Activated T-cell treated with anti-CD3 and anti-CD28 coated beads for 1 hour (primary cell): ENCODE measurements around the gene GRAMD2B.
"Not testable (repeated sequence)": the region's sequence is repeated elsewhere in the genome, so short reads cannot be mapped to it uniquely, and the experiment has no call there.

Source experiments
- DNase-seq: peaks from one replicate; pipeline ENCODE4 v3.0.0-alpha.2; 2020; ENCODE audit warnings: low read depth

The GRAMD2B gene, protein sequence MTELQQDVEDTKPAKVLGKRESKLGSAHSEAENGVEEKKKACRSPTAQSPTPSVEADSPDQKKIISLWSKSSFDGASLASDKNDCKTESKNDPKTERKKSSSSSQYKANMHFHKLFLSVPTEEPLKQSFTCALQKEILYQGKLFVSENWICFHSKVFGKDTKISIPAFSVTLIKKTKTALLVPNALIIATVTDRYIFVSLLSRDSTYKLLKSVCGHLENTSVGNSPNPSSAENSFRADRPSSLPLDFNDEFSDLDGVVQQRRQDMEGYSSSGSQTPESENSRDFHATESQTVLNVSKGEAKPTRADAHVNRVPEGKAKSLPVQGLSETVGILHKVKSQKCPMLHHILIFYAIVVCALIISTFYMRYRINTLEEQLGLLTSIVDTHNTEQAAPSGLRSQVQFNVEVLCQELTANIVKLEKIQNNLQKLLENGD

DNA sequence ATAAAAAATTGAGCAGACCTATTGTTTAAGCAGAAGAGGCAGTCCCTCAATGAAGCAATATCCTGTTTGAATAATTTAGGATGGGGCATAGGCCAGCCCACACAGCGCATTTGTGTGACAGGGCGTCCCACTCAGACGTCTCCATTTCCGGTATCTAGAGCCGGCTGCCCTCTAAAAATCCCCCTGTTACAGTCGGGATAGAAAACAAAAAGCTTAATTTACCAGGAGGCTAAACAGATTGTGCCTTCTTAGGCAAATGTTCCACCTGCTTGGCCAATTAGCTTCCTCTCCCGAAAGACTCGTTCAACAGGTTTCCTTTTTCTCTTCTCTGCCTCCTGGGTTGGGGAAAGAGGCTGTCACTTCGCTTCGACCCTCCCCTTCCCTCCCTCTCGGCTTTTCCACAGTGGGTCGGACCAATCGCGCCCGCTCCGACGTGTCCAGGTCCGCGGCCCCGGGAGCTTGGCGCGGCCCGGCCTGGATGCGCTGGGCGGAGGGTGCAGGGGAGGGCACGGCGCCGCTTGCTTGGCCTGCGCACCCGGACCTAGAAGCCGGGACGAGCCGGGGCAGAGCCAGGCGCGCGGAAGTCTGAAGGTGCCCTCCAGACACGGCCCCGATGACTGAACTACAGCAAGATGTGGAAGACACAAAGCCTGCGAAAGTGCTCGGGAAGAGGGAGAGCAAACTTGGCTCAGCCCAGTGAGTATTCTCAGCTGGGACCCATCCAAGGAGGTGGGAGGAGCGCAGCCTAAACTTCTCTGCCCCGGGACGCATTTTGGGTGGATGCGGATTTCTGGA, at the start of gene GRAMD2B:
Gene GRAMD2B (plus strand): TSS at position 416 of the 795 bp plus-strand sequence. CDS start 198 bp downstream, at position 614.
- peak; percentile 38 for DNase-seq

DNA sequence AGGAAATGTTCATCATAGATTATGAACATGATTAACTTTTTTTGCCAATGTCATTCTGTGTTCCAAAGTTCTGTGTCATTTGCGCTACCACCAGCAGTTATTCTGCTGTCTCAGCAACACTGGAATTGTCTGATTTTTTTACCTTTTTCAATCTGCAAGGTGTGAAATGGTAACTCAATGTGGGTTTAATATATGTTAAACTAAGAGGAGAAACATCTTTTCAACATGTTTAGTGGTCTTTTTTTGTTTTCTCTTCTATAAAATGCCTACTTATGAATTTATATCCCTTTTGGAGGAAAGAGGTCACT, 49.1 kb upstream of the GRAMD2B start:
- DNase-seq, result no peak

DNA sequence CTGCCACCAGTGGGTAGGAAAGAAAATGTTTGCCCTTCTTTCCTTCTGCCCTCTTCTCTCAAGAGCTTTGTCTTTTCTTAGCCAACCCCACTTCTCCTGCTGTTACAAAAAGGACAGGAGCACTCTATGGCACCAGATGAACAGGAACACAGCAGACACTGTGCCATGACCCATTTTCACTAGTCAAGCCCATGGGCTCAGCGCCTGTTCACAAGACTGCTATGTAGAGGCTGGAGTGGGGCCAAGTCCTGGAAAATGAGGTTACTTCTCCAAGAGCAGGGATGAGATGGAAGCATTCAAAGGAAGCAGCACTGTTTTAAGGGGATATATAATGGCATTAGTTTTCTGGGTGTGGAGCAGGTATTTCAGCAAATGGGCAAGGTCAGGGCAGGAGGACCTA, 46.8 kb upstream of the GRAMD2B start:
- no peak for DNase-seq

DNA sequence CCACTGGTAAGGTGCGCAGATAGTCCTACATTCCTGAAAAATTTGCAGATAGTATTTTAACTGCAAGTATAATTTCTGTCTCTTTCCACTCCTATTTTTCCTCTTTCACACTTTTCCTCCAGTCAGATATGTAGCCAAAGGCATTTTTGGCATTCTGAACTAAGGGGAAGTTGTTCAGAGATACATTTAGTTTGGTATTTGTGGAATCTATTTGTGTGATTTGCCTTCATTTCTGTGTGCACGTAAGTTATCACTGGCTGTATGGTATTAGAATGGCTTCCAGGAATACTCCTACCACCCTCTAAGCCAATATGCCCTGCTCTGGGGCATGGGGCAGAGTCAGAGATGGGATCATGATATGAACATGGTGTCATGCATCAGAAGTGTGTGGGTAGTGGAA, 45.8 kb upstream of the GRAMD2B start:
- no peak for DNase-seq

DNA sequence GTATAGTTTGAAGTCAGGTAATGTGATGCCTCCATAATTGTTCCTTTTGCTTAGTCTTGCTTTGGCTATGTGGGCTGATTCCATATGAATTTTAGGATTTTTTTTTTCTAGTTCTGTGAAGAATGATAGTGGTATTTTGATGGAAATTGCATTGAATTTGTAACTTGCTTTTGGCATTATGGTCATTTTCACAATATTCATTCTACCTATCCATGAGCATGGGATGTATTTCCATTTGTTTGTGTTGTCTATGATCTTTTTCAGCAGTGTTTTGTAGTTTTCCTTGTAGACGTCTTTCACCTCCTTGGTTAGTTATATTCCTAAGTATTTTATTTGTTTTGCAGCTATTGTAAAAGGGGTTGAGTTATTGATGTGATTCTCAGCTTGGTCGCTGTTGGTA, 42.9 kb upstream of the GRAMD2B start:
- DNase-seq, result not testable (repeated sequence)

DNA sequence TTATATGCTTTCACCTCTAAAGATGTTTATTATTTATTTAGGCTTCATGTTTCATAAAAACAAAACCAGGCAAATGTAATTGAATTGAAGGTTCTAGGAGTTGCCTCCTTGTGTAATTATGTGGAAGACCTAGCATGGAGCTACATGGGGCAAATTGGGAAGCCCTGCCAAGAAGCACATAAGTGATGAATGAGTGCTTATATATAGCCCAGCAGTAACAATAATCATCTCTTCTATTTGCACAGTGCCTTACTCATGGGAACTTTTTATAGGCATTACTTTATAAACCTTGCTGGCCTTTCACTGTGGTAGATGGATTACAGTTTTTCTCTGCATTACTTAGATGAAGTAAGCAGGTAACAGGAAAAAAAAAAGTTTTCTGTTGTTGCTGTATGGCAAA, 40.0 kb upstream of the GRAMD2B start:
- no peak for DNase-seq

DNA sequence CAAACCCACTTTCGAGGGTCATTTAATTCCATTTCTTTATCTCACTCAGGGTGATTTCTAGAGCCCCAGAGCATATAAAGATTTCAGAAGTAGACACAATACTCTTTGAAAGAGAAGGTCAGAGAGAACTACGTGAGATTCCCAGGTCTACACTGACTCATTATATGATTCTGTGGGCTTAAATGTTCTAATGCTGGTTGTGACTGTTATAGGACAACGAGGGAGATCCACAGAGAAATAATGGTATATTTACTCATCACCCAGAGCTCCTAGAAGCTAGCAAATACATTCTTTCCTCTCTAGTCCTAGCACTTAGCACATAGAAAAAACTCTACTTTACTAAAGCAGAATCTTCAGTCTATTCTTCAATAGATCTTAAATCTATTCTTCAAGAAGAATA, 39.4 kb upstream of the GRAMD2B start:
- no peak for DNase-seq

DNA sequence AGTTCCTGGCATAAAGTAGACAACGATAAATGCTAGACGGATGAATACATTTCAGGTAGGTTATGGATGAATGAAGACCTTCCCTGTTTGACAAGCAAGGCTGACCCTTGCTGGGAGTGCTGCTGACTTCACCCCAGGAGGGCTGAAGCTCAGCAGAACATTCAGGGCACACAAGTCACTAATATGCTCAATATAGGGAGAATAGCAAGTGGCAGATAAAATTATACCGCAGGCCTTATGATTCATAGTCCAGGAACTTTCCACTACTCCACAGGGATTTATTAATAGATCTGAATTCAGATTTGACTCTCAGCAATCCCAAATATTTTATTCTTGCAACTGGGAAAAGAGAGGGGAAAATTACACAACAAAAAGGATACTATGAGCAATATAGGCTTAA, 38.2 kb upstream of the GRAMD2B start:
- DNase-seq, result no peak

DNA sequence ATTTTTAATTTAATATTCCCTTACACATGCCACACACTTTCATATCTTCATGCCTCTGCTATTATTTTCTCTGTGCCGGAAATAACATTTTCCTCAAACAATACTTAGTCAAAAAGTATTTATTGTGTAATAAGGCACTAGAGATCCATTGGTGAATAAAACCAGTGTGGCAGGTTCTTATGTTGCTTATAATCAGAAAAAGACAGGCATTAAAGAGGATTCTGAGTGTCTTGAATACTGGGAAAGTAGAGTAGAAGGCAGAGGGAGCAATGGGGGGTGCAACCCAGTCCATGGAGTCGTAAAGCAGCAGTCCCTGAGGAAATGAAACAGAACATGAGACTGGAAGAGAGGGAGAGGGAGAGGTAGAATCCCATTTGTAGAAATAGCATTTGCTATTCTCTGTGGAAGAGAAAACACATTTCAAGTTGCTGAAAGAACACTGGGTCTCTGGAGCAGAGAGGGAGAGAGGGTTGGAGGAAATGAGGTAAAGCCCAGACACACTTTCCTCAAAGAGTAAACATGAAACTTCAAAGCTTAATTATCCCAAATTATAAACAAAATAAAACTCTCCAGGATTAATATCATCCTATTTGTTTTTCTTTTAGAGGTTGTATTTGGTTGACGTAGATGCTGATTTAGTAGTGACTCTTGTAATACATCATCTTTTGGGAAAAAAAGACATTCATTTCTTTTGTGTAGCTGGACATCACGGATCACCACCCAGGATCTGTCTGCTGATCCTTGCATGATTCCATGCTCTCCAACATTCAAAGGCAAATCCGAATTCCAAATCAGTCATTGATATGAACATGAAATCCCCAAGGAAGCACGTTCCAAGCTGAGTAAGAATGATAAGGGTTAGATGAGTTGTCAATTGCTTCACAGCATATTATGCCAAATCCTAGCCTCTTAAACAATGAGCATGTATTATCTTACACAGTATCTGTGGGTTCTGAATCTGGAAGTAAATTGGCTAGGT, 37.4 kb upstream of the GRAMD2B start:
- no peak for DNase-seq

DNA sequence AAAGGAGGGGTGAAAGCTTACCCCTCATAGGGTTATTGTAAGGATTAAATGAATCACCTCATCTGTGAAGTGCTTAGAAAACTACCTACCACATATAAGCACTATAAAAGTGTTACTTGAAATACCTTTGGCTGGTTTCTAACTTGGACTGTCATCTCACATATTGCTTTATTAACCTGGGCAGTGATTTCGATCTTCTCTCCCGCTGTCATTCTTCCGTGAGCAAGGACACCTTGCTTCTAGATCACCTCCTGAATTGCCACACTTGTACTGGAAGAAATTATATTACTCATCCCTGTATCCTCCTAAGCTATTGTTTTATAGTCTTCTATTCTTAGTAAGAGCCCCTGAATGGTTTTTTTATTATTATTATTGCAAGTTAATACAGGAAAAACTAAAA, 34.0 kb upstream of the GRAMD2B start:
- no peak for DNase-seq

DNA sequence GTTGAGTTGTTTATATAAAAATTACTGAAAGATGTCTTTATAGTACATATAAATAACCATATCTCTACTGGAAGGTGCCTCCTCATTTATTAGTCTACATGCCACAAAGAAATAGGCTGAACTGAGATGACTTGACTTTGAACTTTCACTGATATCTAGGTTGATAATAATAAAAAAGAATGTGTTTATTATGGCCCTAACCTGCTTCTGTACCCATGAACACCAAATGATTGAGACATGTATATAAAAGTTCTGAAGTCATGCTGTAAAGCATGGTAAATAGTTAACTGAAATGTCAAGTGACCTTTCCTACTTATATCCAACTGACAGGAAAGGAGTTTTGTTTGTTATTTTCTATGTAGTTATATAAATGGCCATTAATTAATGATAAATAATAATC, 33.2 kb upstream of the GRAMD2B start:
- no peak for DNase-seq

DNA sequence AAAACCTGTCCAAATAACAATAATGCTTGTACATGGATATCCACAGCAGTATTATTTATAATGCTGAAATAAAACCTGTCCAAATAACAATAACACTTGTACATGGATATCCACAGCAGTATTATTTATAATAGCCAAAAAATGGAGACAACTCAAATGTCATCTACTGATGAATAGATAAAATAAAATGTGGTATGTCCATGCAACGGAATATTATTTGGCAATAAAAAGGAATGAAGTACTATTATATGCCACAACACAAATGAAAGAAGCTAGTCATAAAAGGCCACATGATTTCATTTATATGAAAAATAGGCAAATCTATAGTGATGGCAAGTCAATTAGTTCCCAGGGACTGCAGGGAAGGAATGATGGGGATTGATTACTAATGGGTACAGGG, 31.8 kb upstream of the GRAMD2B start:
- no peak for DNase-seq

DNA sequence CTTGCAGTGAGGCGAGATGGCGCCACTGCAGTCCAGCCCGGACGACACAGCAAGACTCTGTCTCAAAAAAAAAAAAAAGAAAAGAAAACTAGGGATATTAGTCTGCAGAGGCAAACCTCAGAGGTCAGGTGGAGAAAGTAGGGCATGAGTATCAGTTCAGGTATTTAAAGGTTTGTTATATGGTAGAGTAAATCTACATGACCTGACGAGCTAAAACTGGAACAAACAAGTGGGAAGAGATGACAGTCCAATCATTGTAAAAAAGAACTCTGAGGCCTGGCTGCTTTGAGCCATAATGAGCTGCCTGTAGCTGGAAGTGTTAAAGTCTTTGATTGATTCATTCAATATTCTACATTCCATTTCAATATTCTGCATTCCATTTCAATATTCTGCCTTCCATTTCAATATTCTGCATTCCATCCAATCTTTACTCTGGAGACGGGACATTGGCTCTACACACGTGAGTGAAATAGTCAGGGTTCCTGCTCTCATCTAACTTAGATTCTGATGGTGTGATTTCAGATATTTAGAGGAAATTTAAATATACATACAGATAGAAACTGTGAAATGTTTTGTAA, 28.9 kb upstream of the GRAMD2B start:
- DNase-seq, result no peak

DNA sequence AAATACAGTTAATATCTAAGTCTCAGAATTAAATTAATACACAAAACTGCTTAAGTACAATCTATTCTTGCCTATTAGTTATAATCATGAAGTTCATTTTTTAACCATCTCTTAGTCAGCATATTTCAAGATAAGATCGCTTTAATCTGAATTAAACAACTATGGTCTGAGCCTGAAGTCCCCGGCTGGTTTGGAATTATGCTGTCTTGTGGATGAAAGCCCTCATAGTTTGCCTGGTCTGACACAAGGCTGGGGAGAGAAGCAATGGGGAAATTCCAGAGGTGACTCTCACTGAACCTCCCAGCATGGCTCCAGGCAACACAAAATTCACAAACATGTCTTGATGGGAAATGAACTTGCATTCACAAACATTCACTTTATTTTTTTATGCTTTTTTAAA, 28.0 kb upstream of the GRAMD2B start:
- no peak for DNase-seq

DNA sequence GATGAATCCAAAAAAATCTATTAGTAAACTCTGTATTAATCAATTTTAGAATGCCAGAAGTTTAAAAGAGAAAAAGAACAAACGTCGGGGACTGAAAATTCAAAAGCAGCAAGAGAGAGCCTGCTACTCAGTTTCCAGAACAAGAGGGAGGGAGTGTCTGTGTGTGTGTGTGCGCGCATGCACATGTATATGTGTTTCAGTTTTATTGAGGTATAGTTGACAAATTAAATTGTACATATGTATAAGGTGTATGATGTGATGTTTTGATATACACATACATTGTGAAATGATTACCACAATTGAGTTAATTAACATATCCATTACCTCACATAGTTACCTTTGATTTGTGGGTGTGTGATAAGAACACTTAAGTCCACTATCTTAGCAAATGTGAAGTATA, 27.6 kb upstream of the GRAMD2B start:
- no peak for DNase-seq

DNA sequence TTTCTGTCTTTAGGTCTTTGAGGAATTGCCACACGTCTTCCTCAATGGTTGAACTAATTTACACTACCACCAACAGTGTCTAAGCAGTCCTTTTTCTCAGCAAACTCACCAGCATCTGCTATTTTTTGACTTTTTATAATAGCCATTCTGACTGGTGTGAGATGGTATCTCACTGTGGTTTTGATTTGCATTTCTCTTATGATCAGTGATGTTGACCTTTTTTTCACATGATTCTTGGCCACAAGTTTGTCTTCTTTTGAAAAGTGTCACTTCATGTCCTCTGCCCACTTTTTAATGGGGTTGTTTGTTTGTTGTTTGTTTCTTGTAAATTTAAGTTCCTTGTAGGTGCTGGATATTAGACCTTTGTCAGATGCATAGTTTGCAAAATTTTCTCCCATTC, 26.5 kb upstream of the GRAMD2B start:
- not testable (repeated sequence) for DNase-seq

DNA sequence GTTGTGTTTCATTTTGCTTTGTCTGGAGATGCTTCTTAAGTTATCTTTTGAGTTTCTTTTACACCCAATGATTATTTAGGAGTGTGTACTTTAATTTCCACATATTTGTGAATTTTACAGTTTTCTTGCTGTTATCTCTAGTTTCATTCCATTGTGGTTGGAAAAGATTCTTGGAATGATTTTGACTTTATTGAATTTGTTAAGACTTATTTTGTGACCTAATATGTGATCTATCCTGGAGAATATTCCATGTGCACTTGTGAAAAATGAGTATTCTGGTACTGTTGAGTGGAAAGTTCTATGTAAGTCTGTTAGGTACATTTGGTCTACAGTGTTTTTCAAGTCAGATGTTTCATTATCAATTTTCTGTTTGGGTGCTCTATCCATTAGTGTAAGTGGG, 24.4 kb upstream of the GRAMD2B start:
- DNase-seq, result no peak

DNA sequence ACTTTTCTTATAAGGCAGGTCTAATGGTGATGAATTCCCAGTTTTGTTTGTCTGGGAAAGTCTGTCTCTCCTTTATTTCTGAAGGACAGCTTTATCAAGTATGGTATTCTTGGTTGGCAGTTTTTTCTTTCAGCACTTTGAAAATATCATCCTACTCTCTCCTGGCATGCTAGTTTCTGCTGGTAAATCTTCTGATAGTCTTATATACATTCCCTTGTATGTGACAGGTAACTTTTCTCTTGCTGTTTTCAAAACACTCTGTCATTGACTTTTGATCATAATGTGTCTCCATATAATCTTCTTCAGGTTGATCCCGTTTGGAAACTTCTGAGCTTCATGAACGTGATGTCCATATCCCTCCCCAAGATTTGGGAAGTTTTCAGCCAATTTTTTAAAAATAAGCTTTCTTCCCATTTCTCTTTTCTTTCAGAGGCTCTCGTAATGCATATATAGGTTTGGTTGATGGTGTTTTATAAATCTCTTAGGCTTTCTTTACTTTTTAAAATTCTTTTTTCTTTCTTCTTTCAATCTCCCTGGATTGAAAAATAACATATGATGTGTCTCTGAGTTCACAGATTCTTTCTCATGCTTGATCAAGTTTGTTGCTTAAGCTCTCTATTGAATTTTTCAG, 22.5 kb upstream of the GRAMD2B start:
- no peak for DNase-seq

DNA sequence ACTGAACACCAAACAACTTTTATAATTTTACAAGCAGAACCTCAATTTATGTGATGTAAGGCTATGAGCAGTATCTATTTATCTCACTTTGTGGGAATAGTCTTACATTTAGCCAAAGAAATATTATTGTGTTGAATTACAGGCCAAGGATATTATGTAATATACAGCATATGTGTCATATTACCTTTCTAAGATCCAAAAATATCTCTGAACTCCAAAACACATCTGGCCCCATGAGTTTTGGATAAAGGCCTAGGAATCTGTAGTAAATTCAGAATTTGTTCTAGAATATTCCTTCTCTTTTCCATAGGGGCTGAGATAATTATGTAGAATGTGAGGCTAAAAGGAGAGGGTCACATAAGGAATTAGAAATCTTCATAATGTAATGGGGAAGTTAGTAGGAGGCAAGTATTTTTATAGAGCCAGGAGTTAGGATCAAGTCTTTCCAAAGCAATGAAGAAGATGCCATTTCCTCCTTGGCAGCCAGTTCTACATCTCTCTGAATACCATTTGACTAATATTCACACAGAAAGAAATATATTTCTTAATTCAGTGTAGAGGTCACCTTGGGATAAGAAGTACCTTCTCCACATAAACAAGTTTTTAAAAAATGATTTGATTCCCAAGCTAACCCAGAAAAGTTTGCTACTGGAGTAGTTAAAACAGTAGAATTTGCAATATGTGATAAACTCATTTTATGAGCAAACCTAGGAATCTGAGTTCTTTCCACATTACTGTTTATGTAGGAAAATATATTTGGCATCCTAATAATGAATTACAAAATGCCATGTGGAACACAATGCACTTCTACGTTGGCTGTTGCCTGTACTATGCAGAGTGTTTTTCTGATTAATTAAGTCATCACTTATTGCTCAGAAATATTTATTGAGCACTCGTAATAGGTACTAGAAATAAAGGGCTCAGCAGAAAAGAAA, 20.3 kb upstream of the GRAMD2B start:
- DNase-seq, result no peak

DNA sequence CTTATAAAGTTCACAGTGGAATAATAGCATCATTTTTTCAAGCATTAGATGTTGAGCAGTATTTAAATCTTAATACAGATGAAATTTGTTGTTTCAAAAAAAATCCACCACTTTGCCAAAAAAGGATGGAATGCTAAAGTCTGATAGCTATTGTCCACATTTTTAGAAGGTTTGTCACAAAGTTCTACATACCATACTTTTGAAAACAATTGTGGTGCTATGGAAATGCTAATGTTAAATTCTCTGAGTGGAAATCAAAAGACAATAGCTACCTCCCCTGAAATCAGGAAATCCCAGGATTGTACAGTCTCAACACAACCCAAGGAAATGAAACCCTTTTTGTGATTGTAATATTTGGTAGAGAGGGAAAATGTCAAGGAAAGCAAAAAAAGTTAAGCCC, 19.3 kb upstream of the GRAMD2B start:
- DNase-seq, result no peak
